Measurements from ENCODE around the gene TCF21. TPM values are rescaled to one million over a fixed set of nuclear protein-coding genes. Genes with fewer than 3 reads are reported as not detected.

Gene TCF21
- total and polyA plus RNA-seq, 2 of the 13 experiments (the other 11 are each of a cell fraction or from before 2014, with no cell fraction given): not detected

- H3K79me2 ChIP-seq (ENCODE audit: insufficient read depth, low read length): no peaks in the 10 kb centered on the region
- no TSS peak for BruUV-seq (replicated peaks)
- DNase-seq (ENCODE audit: low spot score): no peak
- H3K36me3 ChIP-seq (replicated peaks in 1 of 2; ENCODE audit: control insufficient read depth in 1 of 2, insufficient read depth in 2 of 2, low read length in 2 of 2): no peaks in the 10 kb centered on the region
- no peaks in the 10 kb centered on the region for H3K4me1 ChIP-seq (ENCODE audit: insufficient read depth, low read length)
- H3K9me3 ChIP-seq (ENCODE audit: low read length): peaks cover 6% of the 10 kb centered on the region
- intact Hi-C loops (cut with micrococcal nuclease; ENCODE audit: unreplicated experiment) (no loop called here), in situ Hi-C loops (cut with HindIII; ENCODE audit: extremely low pct_ligation_motif_present, low pct_unique_long_range_greater_than_20kb) (no loop called here)
- ChIA-PET POLR2A (no interaction called here), CTCF (ENCODE audit: low intra/inter-chr PET ratio, low total read pairs) (no interaction called here)
- no peak overlapping the region for H3K4me2 ChIP-seq (ENCODE audit: low read depth, low read length)
- H3K9ac ChIP-seq (ENCODE audit: insufficient read depth, low read depth, low read length): no peak overlapping the region
- H3K27me3 ChIP-seq (ENCODE audit: control insufficient read depth in 1 of 2, insufficient read depth in 2 of 2, low read length in 2 of 2): no peaks in the 10 kb centered on the region
- H2AFZ ChIP-seq (ENCODE audit: low read length): no peak overlapping the region
- FAIRE-seq: no peak
- no peak for ATAC-seq
- H4K20me1 ChIP-seq (ENCODE audit: insufficient read depth, low read length): no peaks in the 10 kb centered on the region
- H3K4me3 ChIP-seq (replicated peaks in 1 of 3; ENCODE audit: insufficient read depth in 1 of 3, low read depth in 2 of 3, low read length in 3 of 3): no peak overlapping the region
- H3K27ac ChIP-seq (ENCODE audit: extremely low read length, insufficient read depth, low read length): no peak overlapping the region
- no peak for TF ChIP-seq MTA3 (CRISPR knock-in tag; IDR thresholded peaks at IDR 0.05)
- TF ChIP-seq XBP1 (CRISPR knock-in tag; IDR thresholded peaks at IDR 0.05): no peak
- no peak for TF ChIP-seq ZNF343 (CRISPR knock-in tag; IDR thresholded peaks at IDR 0.05)
- TF ChIP-seq ZBTB21 (CRISPR knock-in tag; IDR thresholded peaks at IDR 0.05): no peak
- TF ChIP-seq ZNF484 (CRISPR knock-in tag; IDR thresholded peaks at IDR 0.05; ENCODE audit: borderline replicate concordance, low read depth): no peak
- no peak for TF ChIP-seq ZNF800 (CRISPR knock-in tag; IDR thresholded peaks at IDR 0.05)
- no peak for TF ChIP-seq ZBTB7A (CRISPR knock-in tag; IDR thresholded peaks at IDR 0.05)
- TF ChIP-seq ZNF629 (CRISPR knock-in tag; conservative IDR thresholded peaks at IDR 0.05): no peak
- TF ChIP-seq ZSCAN30 (CRISPR knock-in tag; IDR thresholded peaks at IDR 0.05): no peak
- no peak for TF ChIP-seq ZBTB37 (CRISPR knock-in tag; IDR thresholded peaks at IDR 0.05)
- no peak for TF ChIP-seq PHF8 (CRISPR knock-in tag; IDR thresholded peaks at IDR 0.05)
- TF ChIP-seq, protein P1, sequence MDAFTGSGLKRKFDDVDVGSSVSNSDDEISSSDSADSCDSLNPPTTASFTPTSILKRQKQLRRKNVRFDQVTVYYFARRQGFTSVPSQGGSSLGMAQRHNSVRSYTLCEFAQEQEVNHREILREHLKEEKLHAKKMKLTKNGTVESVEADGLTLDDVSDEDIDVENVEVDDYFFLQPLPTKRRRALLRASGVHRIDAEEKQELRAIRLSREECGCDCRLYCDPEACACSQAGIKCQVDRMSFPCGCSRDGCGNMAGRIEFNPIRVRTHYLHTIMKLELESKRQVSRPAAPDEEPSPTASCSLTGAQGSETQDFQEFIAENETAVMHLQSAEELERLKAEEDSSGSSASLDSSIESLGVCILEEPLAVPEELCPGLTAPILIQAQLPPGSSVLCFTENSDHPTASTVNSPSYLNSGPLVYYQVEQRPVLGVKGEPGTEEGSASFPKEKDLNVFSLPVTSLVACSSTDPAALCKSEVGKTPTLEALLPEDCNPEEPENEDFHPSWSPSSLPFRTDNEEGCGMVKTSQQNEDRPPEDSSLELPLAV (CRISPR knock-in tag; conservative IDR thresholded peaks at IDR 0.05; ENCODE audit: low read depth): no peak
- TF ChIP-seq MTF1 (CRISPR knock-in tag; IDR thresholded peaks at IDR 0.05): no peak
- no peak for TF ChIP-seq GATAD1 (CRISPR knock-in tag; IDR thresholded peaks at IDR 0.05)
- TF ChIP-seq FOXA3 (CRISPR knock-in tag; IDR thresholded peaks at IDR 0.05): no peak
These were observed 49.0 kb downstream of the TCF21 start for GRCh38 chr6:133937909-133938308.
